Muscle of arm (tissue), 12 donors: ENCODE data around the gene VPS4A. TPM values are rescaled to one million over a fixed set of nuclear protein-coding genes. Genes with fewer than 3 reads are reported as not detected.
"Not testable (repeated sequence)": the region's sequence is repeated elsewhere in the genome, so short reads cannot be mapped to it uniquely, and the experiment has no call there.

Experiments used
- DNase-seq: peaks from one replicate; pipeline ENCODE4 v3.0.0-alpha.2; 2013
- polyA plus RNA-seq, 12 donors: library from polyadenylated mRNA; unstranded; fragments of 120-200 nt; gene quantifications; one replicate each; pipeline ENCODE4 v1.2.1, GENCODE V29; 2013; ENCODE audit not compliant: insufficient read length in 12 of 12

Gene VPS4A
- polyA plus RNA-seq, 12 donors = 32.1 to 53.3 (median 35.2) TPM; not detected in 1

DNA sequence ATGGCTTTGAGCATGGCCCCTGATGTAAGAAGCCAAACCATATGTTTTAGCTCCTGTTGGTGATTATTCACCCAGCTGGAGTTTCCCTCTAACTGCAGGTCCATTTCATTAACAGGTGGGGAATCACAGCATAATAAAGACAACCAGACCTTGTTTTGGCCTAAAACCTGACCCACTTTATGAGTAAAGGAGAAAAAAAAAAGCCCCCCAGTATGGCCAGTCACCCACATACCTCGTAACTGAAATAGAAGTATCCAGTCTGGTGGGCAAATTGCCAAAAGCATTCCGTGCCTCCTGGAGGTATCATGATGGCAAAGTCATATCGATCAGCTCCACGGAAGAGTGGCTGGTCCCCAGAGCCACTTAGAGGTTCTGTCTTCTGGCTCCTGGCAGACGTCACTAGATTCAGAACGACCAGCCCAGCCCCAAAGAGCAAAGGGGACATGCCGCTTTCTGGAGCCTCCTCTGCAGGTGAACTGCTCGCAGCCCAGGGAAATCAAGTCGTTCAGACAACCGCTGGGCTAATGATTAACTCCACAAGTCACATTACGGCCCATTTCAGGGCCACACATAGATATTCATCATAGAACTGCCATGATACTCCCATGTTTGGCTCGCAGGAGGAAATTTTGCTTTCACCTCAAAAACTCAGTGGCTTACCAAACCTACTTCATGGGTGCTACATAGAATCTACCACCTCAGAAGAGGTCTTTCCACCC, 40.3 kb downstream of the VPS4A start, which contains the start of gene TMED6:
TMED6 (minus strand) TSS at position 478 of the 719 bp plus-strand sequence; CDS start at position 445, 33 bp downstream.
- no peak for DNase-seq

- DNase-seq = not testable (repeated sequence)
Measured at GRCh38 chr16:69360070-69360469, 48.9 kb downstream of the VPS4A start.

GRCh38 chr16:69363281-69363717, 52.1 kb downstream of the VPS4A start:
- no peak for DNase-seq

- no peak for DNase-seq
Measured at GRCh38 chr16:69364088-69364487, 52.9 kb downstream of the VPS4A start.

GRCh38 chr16:69365901-69366300, 54.8 kb downstream of the VPS4A start:
- no peak for DNase-seq

- no peak for DNase-seq
Measured at GRCh38 chr16:69366431-69366830, 55.3 kb downstream of the VPS4A start.

DNA sequence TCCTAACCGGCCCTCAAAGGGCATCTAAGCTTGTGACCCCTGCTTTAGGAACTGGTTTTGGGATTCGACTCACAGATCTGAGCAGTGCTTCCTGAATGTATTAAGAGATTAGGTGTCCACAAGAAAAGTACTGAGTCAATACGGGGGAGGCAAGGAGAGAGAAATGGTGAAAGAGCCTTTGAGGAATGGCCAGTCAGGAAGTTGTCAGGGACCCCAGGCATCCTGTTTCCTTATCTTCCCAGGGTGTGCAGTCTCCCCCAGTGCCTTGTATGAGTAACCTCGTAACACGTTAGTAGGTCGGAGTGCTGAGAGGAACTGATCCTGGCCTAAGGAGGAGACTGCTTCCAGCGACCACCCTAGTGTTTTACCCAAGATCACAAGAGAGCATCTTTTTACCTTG, 56.8 kb downstream of the VPS4A start:
- no peak for DNase-seq

GRCh38 chr16:69368866-69369265, 57.7 kb downstream of the VPS4A start:
- DNase-seq = no peak

- DNase-seq = no peak
Measured at GRCh38 chr16:69371564-69371963, 60.4 kb downstream of the VPS4A start.

DNA sequence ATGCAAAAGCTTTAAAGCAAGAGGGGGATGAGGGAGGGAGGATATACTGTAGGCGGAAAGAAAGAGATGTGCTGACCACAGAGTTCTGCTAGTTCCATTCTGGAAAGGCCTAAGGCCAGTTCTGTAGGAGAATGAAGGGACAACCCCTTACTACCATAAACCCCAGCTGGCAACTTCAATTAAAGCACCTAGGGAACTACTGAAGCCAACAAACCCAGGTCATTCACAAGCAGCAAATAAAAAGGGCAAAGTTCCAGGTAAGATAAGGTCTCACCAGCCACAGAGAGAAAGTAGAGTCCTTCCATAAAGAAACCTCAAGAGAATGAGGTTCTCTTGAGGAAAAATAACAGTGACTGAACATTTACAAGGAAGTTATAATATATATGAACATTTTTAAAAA, 61.9 kb downstream of the VPS4A start:
- DNase-seq = no peak

Other genes starting within 250 kb of the VPS4A start
- gene HAS3, start 205.7 kb upstream of the VPS4A start, polyA plus RNA-seq = 1 to 10 TPM in 10 of 12 donors, not detected in 2; 1.6 to 5.7 (median 2.4) TPM
- 10 to 100 TPM in 11 of 12 donors, not detected in 1; 45.7 to 94.2 (median 70.8) TPM for gene CHTF8, start 178.8 kb upstream of the VPS4A start, polyA plus RNA-seq
- gene UTP4, start 178.7 kb upstream of the VPS4A start, polyA plus RNA-seq = 10 to 100 TPM in 11 of 12 donors, not detected in 1; 22.7 to 40.0 (median 35.3) TPM
- gene SNTB2, start 124.2 kb upstream of the VPS4A start, polyA plus RNA-seq = 10 to 100 TPM; 12.9 to 70.0 (median 17.4) TPM
- gene PDF, start 19.2 kb downstream of the VPS4A start, polyA plus RNA-seq = 1 to 10 TPM in 10 of 12 donors, not detected in 2; 1.6 to 4.1 (median 2.7) TPM
- gene COG8, start 28.2 kb downstream of the VPS4A start, polyA plus RNA-seq = 10 to 100 TPM in 11 of 12 donors, not detected in 1; 18.5 to 26.9 (median 22.5) TPM
- gene NIP7, start 28.4 kb downstream of the VPS4A start, polyA plus RNA-seq = 10 to 100 TPM in 11 of 12 donors, not detected in 1; 15.9 to 34.5 (median 26.2) TPM
- 1 to 10 TPM in 9 of 12 donors, under 1 TPM in 1, not detected in 2; 0.90 to 2.2 (median 1.4) TPM for gene TMED6, start 40.4 kb downstream of the VPS4A start, polyA plus RNA-seq
- 10 to 100 TPM in 11 of 12 donors, not detected in 1; 13.6 to 50.9 (median 29.8) TPM for gene TERF2, start 74.7 kb downstream of the VPS4A start, polyA plus RNA-seq
- 10 to 100 TPM in 11 of 12 donors, not detected in 1; 51.2 to 83.8 (median 68.1) TPM for gene CYB5B, start 113.3 kb downstream of the VPS4A start, polyA plus RNA-seq